ENCODE measurements around the gene TUBB3.

GRCh38 chr16:89912143-89912542, 11.0 kb upstream of the TUBB3 start:
- TF ChIP-seq CTCF (IDR thresholded peaks at IDR 0.05) (no peak), EZH2 (IDR thresholded peaks at IDR 0.05; ENCODE audit: borderline replicate concordance, insufficient read depth, low read depth, low read length, poor library complexity, severe bottlenecking) (no peak)

Data from B cell (primary cell).